Islet precursor cell (in vitro differentiated cells): ENCODE results near the gene CHRM1.
"Not testable (repeated sequence)": the region's sequence is repeated elsewhere in the genome, so short reads cannot be mapped to it uniquely, and the experiment has no call there.

Experiments
- DNase-seq: peaks from one replicate; pipeline ENCODE4 v3.0.0-alpha.2; 2018

CHRM1 gene

DNA sequence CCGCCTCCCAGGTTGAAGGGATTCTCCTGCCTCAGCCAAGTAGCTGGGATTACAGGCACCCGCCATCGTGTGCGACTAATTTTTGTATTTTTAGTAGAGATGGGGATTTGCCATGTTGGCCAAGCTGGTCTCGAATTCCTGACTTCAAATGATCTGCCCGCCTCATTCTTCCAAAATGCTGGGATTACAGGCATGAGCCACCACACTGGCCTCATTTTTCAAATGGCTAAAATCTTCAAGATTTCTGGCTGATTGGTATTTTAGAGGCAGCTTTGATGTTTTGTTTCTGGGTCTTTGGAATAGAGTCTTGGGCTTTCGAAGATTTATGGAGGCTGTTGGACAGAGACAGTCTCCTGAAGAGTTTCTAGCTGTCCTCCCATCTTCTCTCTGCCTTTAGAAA lies 46.3 kb downstream of the CHRM1 start:
- DNase-seq, result no peak

DNA sequence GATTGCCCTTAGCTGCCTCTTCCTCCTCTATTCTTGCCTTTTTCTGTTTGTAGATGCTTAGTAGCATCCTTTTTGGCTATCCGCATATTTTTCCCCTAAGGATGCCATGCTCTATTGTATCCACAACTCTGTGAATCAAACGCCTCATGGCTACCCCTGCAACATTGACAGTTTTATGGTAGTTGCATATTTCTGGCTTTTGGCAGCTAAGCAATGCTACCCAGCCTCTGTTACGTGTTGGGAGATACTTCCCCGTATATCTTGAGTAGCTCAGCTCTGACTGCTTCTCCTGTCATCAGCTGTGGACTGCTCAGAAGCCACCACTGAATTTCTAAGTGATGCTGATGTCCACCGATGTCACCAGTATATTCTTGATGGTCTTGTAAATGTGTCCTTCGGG lies 55.5 kb downstream of the CHRM1 start:
- DNase-seq, result no peak

DNA sequence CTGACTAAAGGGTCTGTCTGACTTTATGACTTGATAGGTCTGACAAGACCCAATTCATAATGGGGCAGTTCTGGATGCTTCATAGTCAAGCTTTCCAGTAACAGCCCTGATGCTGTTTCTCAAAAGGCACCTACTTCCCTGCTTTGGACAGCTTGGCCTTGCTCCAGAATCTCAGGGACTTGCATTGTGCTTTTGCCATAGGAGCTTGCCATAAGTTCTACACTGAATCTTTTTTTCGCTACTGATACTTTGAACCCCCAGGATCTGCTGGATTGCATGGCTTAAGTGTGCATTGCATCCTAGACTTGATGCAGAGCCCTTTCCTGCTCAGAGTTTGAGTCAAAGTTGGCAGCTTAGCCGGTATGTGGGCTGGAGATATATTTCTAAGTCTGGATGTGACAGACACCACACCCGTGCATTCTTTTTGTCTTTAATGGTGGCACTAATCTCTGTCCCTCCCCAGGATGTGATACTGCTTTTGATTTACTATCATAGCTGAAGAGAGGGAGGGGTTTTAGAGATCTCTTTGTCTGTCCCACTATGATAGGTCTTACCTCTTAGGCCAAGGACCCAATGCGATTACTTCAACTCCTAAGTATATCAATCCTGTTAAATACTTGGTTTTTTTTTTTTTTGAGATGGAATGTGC lies 57.4 kb downstream of the CHRM1 start:
- no peak for DNase-seq

DNA sequence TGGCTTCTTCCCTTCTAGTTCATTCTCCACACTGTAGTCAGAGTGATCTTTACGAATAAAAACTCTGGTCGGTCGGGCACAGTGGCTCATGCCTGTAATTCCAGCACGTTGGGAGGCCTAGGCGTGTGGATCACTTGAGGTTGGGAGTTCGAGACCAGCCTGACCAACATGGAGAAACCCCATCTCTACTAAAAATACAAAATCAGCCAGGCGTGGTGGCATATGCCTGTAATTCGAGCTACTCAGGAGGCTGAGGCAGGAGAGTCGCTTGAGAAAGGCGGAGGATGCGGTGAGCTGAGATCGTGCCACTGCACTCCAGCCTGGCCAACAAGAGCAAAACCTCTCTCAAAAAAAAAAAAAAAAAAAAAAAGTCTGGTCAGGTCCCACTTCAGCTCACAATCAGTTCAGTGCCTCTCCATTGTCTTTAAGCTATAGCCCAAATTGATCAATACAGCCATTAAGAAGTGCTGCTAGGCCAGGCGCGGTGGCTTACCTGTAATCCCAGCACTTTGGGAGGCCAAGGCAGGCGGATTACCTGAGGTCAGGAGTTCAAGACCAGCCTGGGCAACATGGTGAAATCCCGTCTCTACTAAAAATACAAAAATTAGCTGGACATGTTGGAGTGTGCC lies 59.5 kb downstream of the CHRM1 start:
- DNase-seq, result not testable (repeated sequence)

DNA sequence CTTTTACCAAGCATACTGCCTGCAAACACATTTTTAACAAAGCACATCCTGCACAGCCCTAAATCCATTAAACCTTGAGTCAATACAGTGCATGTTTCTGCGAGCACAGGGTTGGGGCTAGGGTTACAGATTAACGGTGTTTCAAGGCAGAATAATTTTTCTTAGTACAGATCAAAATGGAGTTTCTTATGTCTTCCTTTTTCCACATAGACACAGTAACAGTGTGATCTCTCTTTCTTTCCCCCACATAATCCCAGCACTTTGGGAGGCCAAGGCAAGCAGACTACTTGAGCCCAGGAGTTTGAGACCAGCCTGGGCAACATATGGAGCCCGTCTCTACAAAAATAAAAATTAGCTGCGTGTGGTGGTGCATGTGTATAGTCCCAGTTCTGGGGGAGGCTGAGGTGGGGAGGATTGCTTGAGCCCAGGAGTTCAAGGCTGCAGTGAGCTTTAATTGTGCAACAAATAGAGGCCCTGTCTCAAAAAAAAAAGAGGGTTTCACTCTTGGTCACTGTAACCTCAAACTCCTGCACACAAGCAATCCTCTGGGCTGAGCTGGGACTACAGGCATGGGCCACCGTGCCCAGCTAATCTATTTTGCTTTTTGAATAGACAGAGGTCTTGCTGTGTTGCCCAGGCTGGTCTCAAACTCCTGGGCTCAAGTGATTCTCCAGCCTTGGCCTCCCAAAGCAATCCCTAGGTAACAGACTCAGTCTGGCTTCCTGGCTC lies 60.2 kb downstream of the CHRM1 start:
- DNase-seq, result no peak

DNA sequence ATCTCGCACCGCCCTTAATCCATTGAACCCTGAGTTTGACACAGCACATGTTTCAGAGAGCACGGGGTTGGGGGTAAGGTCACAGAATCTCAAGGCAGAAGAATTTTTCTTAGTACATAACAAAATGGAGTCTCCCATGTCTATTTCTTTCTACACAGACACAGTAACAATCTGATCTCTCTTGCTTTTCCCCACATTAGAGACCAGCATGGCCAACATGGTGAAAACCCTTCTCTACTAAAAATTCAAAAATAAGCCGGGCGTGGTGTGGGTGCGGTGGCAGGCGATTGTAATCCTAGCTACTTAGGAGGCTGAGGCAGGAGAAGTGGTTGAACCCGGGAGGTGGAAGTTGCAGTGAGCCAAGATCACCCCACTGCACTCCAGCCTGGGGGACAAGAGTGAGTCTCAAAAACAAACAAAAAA lies 61.9 kb downstream of the CHRM1 start:
- DNase-seq, result not testable (repeated sequence)
